Activated CD4-positive, alpha-beta T cell treated with anti-CD3 and anti-CD28 coated beads for 36 hours (primary cell): ENCODE data around the gene EFCAB13. TPM values are rescaled to one million over a fixed set of nuclear protein-coding genes. Genes with fewer than 3 reads are reported as not detected.

Experiments
- ATAC-seq: fragments of 200-7000 bp; cut with Tn5 transposase; one replicate; pipeline ENCODE4 v1.10.0; 2021; ENCODE audit warnings: mild to moderate bottlenecking, moderate library complexity
- CTCF ChIA-PET: fragments of 350-600 bp; sonication (Branson Sonifier 250); formaldehyde crosslinking; loops from one replicate; lab custom pipeline; 2021; ENCODE audit warnings: antibody characterized with exemption; lab: Charles Lee
- POLR2A ChIA-PET: fragments of 350-600 bp; sonication (Branson Sonifier 250); formaldehyde crosslinking; loops from one replicate; lab custom pipeline; 2021; ENCODE audit warnings: antibody characterized with exemption, inconsistent platforms; lab: Charles Lee
- DNase-seq: peaks from one replicate; pipeline ENCODE4 v3.0.0-alpha.2; 2020
- H3K27ac Mint-ChIP-seq: one replicate; pipeline ENCODE4 v1.8.0; 2021; ENCODE audit warnings: mixed read lengths
- H3K27me3 Mint-ChIP-seq: one replicate; pipeline ENCODE4 v1.8.0; 2021; ENCODE audit warnings: mixed read lengths
- H3K36me3 Mint-ChIP-seq: one replicate; pipeline ENCODE4 v1.8.0; 2021; ENCODE audit warnings: low read depth, mixed read lengths
- H3K4me1 Mint-ChIP-seq: one replicate; pipeline ENCODE4 v1.8.0; 2021; ENCODE audit warnings: mixed read lengths
- H3K4me3 Mint-ChIP-seq: one replicate; pipeline ENCODE4 v1.8.0; 2021; ENCODE audit warnings: mild to moderate bottlenecking, moderate library complexity, mixed read lengths
- H3K9me3 Mint-ChIP-seq: one replicate; pipeline ENCODE4 v1.8.0; 2021; ENCODE audit warnings: low read depth, mixed read lengths
- intact Hi-C, 2 experiments: fragments of 100-400 bp; cut with DNase I in 1 of 2; cut with micrococcal nuclease in 1 of 2; formaldehyde crosslinking; loops; one replicate each; pipeline versions ENCODE4 v1.14.2 to v1.15.1; 2022 to 2024; cut with DNase I, micrococcal nuclease
- total RNA-seq, 2 experiments: library from RNA; stranded (reverse); gene quantifications; one replicate each; pipeline ENCODE4 v1.2.3, GENCODE V29; 2021

The EFCAB13 gene
- total RNA-seq, 2 experiments from 2014 or later: 4.6 to 5.9 TPM

DNA sequence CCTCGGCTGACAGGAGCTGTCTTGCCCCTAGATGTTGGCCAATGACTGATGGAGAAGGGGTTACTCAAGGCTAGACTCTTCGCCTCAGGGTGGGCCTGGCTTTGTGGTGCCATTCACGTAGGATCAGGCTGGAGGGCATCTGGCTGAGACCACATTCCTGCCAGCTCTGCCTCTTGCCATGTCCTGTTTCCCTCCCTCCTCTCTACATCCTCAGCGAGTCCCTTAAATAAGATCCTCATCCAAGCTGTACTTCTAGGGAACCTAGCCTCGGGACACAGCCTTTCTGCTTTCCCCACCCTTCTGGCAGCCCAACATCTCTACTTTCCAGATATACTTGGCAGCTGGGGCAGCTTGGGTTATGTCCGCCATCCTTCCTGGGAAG, 27.9 kb upstream of the EFCAB13 start:
- no peaks in the 10 kb centered on the region for H3K36me3 Mint-ChIP-seq
- POLR2A ChIA-PET: no interaction called here
- DNase-seq (no peak), ATAC-seq (no peak)
- H3K4me1 Mint-ChIP-seq: no peaks in the 10 kb centered on the region
- intact Hi-C loops: no loop called here
- H3K27ac Mint-ChIP-seq: no peak overlapping the region
- no peaks in the 10 kb centered on the region for H3K9me3 Mint-ChIP-seq
- CTCF ChIA-PET: no interaction called here
- H3K27me3 Mint-ChIP-seq: no peaks in the 10 kb centered on the region
- H3K4me3 Mint-ChIP-seq: no peak overlapping the region

DNA sequence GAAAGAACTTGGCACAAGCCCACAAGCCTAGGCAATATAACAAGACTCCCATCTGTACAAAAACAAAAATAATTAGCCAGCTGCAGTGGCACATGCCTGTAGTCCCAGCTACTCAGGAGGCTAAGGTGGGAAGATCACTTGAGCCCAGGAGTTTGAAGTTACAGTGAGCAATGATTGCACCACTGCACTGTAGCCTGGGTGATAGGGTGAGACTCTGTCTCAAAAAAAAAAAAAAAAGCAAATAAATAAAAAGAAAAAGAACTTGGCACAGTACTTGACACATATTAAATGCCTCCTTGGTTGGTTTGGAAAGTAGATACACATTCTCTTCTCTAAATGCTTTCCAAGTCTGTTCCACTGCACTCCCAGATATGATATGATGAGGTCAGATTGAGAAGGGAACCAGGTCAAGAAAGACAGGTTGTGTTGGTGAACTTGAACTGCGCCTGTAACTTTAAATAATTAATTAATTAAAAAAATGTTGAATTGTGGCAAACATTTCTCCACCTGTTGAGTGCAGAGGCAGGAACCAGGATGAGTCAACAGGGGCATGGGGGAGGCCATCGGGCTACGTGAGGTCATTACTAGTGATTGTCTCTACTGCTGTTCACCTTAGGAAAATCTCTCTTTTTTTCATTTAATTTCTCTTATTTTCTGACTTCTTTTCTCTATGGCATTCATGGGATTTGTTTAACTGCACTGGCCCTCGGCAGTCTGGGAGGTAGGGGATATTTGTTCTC, 25.9 kb upstream of the EFCAB13 start:
- H3K36me3 Mint-ChIP-seq: peaks cover 1% of the 10 kb centered on the region
- H3K27ac Mint-ChIP-seq: no peak overlapping the region
- no peak overlapping the region for H3K4me3 Mint-ChIP-seq
- POLR2A ChIA-PET: no interaction called here
- ATAC-seq: no peak
- CTCF ChIA-PET: interaction anchor here (0.7 kb wide), 1 partner anchor 126 kb away, joined by 3 read pairs; no protein-coding TSS in a partner anchor
- H3K4me1 Mint-ChIP-seq: no peaks in the 10 kb centered on the region
- no peak for DNase-seq
- no peaks in the 10 kb centered on the region for H3K27me3 Mint-ChIP-seq
- H3K9me3 Mint-ChIP-seq: peaks cover 9% of the 10 kb centered on the region
- intact Hi-C loops: no loop called here

DNA sequence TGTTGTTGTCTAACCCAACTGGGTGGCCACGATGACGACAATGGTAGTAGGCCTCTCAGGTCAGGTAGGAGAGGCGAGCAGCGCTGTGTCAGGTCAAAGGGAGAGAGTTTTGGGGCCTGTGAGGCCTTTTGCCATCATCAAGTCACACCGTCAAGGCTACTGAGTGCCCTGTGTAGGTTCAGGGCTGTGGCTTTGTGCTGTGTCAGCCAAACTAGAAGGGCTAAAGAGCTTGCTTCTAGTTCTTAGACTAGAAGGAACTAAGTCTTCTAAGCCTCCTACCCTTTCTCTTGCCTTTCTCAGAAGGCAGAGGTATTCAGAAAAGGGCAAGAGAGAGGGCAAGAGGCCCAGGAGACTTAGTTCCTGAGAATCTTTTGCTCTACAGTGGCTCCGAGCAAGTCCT, 25.0 kb upstream of the EFCAB13 start:
- intact Hi-C loops: no loop called here
- H3K36me3 Mint-ChIP-seq: peaks cover 1% of the 10 kb centered on the region
- no peaks in the 10 kb centered on the region for H3K27me3 Mint-ChIP-seq
- no peaks in the 10 kb centered on the region for H3K4me1 Mint-ChIP-seq
- ChIA-PET POLR2A (no interaction called here), CTCF (no interaction called here)
- no peak for ATAC-seq
- H3K9me3 Mint-ChIP-seq: peaks cover 9% of the 10 kb centered on the region
- DNase-seq: no peak
- no peak overlapping the region for H3K4me3 Mint-ChIP-seq
- no peak overlapping the region for H3K27ac Mint-ChIP-seq

DNA sequence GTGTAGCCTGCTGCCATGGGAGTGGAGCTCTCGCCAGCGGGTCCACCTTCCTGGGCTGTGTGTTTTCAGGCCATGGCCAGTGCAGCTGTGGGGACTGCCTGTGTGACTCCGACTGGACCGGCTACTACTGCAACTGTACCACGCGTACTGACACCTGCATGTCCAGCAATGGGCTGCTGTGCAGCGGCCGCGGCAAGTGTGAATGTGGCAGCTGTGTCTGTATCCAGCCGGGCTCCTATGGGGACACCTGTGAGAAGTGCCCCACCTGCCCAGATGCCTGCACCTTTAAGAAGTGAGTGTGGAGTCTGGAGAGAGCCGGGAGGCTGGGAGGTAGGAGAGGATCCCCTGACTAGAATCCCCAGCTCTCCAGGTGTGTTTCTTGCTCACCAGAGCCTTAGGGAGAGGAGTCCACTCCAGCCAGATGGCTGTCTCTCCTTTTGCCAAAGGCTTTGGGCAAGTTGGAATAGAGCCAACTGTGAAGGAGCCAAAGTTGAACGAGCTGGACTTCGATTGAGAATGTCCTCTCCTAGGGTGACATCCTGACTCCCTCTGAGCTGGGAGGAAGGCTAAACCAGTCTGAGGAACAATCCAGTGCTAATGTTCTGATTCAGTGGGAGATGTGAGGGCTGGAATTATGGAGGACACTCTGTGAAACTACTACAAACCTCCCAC, 24.4 kb upstream of the EFCAB13 start:
- ChIA-PET CTCF (no interaction called here), POLR2A (no interaction called here)
- H3K4me3 Mint-ChIP-seq: no peak overlapping the region
- peaks cover 9% of the 10 kb centered on the region for H3K9me3 Mint-ChIP-seq
- no peaks in the 10 kb centered on the region for H3K4me1 Mint-ChIP-seq
- ATAC-seq: no peak
- DNase-seq: no peak
- H3K27me3 Mint-ChIP-seq: no peaks in the 10 kb centered on the region
- no peak overlapping the region for H3K27ac Mint-ChIP-seq
- intact Hi-C loops: no loop called here
- peaks cover 1% of the 10 kb centered on the region for H3K36me3 Mint-ChIP-seq

DNA sequence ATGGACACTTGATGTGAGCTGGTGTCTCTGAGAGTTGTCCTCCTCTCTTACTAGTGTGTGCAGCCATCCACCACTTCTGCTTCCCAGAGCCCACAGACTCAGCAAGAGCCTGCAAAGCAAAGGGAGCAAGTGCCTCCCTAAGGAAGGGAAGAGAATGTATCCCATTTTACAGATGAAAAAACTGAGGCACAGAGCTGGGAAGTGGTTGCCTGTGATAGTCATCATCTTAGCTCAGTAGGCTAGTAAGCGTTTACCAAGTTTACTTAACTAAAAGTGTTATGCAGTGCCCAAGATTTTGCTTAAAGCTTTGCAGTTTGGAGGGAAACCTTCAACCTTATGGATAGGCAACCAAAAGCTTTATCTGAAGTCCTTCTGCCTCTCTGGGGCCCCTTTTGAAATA, 23.0 kb upstream of the EFCAB13 start:
- no peak overlapping the region for H3K4me3 Mint-ChIP-seq
- POLR2A ChIA-PET: no interaction called here
- H3K27me3 Mint-ChIP-seq: no peaks in the 10 kb centered on the region
- intact Hi-C loops: no loop called here
- H3K9me3 Mint-ChIP-seq: peaks cover 9% of the 10 kb centered on the region
- CTCF ChIA-PET: interaction anchor here (0.9 to 1.1 kb wide), 2 partner anchors 26 to 47 kb away, joined by 3 to 4 read pairs; no protein-coding TSS in a partner anchor
- peaks cover 1% of the 10 kb centered on the region for H3K36me3 Mint-ChIP-seq
- no peak for DNase-seq
- ATAC-seq: no peak
- no peak overlapping the region for H3K27ac Mint-ChIP-seq
- H3K4me1 Mint-ChIP-seq: peaks cover 6% of the 10 kb centered on the region

DNA sequence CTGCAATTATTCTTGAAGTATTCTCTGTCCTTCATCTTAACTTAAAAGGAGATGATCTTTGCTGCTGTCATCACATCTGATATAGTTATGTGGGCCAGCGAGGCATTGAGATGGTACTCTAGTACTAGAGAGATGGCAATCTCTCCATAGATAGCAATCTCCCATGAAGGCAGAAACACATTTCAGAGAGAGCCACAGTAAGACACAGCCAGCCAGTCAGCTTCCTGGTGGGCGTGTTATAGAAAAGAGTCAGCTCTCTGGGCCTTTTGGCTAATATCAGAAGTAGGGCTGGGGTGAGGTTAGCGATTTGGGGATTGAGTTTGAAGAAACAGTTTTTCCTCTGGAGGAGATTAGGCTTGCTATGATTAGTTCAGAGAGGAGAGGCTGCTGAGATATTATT, 22.6 kb upstream of the EFCAB13 start:
- ATAC-seq: peak; percentile 69

DNA sequence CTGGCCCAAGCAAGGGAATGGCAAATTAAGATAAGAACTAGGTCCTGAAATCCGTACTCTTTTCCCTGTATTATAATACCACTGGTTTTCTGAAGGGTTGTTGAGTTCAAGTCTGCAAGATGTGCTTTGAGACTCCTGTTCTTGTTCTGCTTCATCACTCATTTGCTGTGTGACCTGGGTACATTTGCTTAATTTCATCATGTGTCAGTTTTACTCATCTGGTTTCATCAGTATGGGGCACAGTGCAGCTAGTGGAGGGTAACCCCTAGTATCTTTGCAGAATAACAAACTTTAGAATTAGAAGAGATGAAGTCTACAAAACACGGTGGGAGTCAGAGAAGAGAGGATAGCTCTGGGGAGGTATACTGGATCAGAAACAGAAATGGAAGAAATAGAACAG, 21.9 kb upstream of the EFCAB13 start:
- POLR2A ChIA-PET: no interaction called here
- Mint-ChIP-seq H3K4me1 (peaks cover 6% of the 10 kb centered on the region), H3K9me3 (peaks cover 9% of the 10 kb centered on the region), H3K27ac (no peak overlapping the region), H3K36me3 (peaks cover 1% of the 10 kb centered on the region), H3K4me3 (no peak overlapping the region), H3K27me3 (no peaks in the 10 kb centered on the region)
- no peak for ATAC-seq
- intact Hi-C loops: no loop called here
- DNase-seq: no peak
- CTCF ChIA-PET: no interaction called here

More for the DNA sequence above, 22.6 kb upstream of the EFCAB13 start:
- Mint-ChIP-seq H3K9me3 (peaks cover 9% of the 10 kb centered on the region), H3K4me1 (peaks cover 6% of the 10 kb centered on the region), H3K27ac (no peak overlapping the region), H3K4me3 (no peak overlapping the region), H3K27me3 (no peaks in the 10 kb centered on the region), H3K36me3 (peaks cover 1% of the 10 kb centered on the region)
- CTCF ChIA-PET: interaction anchor here (0.9 to 1.1 kb wide), 2 partner anchors 25 to 47 kb away, joined by 3 to 4 read pairs; no protein-coding TSS in a partner anchor
- peak; percentile 12 for DNase-seq
- POLR2A ChIA-PET: no interaction called here
- intact Hi-C loops: no loop called here

DNA sequence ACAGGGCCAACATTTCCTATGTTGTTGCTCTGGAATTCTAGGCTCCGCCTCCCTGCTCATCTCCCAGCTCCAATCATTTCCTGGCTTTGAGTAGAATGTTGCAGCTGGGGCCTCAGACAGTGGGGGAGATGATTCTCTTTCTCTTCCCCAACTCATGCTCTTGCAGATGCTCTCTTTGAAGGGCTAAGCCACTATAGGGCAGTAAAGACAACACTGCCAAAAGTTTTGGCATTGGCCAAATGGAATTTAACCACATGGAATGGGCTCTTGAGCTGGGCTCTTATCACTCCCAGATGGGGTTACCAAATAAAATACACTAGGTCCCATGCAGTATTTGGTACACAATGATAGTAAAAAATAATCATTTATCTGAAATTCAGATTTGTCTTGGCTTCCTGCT, 19.6 kb upstream of the EFCAB13 start:
- no peak overlapping the region for H3K27ac Mint-ChIP-seq
- POLR2A ChIA-PET: no interaction called here
- ATAC-seq: no peak
- no peak overlapping the region for H3K4me3 Mint-ChIP-seq
- peaks cover 1% of the 10 kb centered on the region for H3K36me3 Mint-ChIP-seq
- CTCF ChIA-PET: no interaction called here
- intact Hi-C loops: no loop called here
- H3K27me3 Mint-ChIP-seq: no peaks in the 10 kb centered on the region
- no peak for DNase-seq
- peaks cover 9% of the 10 kb centered on the region for H3K9me3 Mint-ChIP-seq
- peaks cover 6% of the 10 kb centered on the region for H3K4me1 Mint-ChIP-seq

DNA sequence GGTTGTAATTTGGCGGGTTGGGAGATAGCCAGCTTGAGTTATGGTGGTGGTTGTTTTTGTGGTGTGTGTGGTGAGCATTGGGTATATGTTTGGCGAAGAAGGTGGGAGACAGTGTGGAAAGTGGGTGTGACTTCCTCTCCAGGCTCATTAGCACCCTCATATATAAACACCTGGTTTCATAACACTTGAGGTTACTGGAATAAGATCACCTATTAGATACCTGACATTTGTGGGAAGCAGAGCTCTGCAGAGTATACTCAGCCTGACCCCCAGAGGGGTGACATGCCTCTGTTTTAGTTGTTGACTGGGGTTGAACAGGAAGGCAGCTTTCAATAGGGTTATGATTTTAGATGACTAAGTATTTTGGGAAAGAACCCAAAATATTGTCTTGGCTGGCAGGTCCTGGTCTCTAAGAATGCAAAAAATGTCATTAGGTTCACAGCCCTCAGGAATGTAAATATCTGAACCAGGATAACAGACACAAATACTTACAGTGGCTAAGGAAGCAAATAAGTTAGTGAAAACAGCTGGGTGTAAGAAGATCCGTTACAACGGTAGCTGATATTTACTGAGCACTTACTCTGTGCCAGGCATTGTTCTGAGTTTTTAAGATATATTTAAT, 18.3 kb upstream of the EFCAB13 start:
- ChIA-PET POLR2A (no interaction called here), CTCF (interaction anchor here (0.5 to 1.1 kb wide), 2 partner anchors 19 to 304 kb away, joined by 3 to 4 read pairs; partner anchors contain the start of gene EFCAB13)
- Mint-ChIP-seq H3K9me3 (peaks cover 9% of the 10 kb centered on the region), H3K4me1 (peaks cover 6% of the 10 kb centered on the region), H3K27me3 (no peaks in the 10 kb centered on the region), H3K36me3 (peaks cover 1% of the 10 kb centered on the region), H3K4me3 (no peak overlapping the region), H3K27ac (peak overlapping the region; percentile 38)
- ATAC-seq (peak; percentile 65), DNase-seq (no peak)
- intact Hi-C loops: no loop called here

DNA sequence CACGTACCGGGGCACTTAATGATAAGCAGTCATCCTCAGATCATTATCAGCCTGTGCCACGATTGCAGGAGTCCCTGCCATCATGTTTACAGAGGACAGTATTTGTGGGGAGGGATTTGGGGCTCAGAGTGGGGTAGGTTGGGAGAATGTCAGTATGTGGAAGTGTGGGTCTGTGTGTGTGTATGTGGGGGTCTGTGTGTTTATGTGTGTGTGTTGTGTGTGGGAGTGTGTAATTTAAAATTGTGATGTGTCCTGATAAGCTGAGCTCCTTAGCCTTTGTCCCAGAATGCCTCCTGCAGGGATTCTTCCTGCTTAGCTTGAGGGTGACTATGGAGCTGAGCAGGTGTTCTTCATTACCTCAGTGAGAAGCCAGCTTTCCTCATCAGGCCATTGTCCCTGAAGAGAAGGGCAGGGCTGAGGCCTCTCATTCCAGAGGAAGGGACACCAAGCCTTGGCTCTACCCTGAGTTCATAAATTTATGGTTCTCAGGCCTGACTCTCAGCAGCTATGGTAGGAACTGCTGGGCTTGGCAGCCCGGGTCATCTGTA, 13.5 kb upstream of the EFCAB13 start:
- H3K4me3 Mint-ChIP-seq: no peak overlapping the region
- ChIA-PET POLR2A (no interaction called here), CTCF (no interaction called here)
- peaks cover 4% of the 10 kb centered on the region for H3K4me1 Mint-ChIP-seq
- H3K27ac Mint-ChIP-seq: no peak overlapping the region
- intact Hi-C loops: no loop called here
- no peaks in the 10 kb centered on the region for H3K36me3 Mint-ChIP-seq
- H3K27me3 Mint-ChIP-seq: no peaks in the 10 kb centered on the region
- DNase-seq (no peak), ATAC-seq (no peak)
- H3K9me3 Mint-ChIP-seq: no peaks in the 10 kb centered on the region

DNA sequence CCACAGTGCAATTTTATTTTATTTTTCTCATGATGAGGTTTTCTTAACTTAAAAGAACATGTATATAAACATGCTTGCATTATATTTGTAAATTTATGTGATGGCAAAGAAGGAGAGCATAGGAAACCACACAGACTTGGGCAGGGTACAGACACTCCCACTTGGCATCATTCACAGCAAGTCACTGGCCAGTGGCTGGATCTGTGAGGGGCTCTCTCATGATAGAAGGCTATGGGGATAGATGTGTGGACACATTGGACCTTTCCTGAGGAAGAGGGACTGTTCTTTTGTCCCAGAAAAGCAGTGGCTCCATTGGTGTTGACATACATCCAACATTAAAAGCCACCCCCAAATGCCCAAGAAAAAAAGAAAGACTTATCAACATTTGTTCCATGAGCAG, 12.3 kb upstream of the EFCAB13 start:
- Mint-ChIP-seq H3K27me3 (no peaks in the 10 kb centered on the region), H3K27ac (no peak overlapping the region), H3K4me3 (no peak overlapping the region), H3K9me3 (no peaks in the 10 kb centered on the region), H3K36me3 (no peaks in the 10 kb centered on the region), H3K4me1 (no peaks in the 10 kb centered on the region)
- ChIA-PET POLR2A (no interaction called here), CTCF (interaction anchor here (1.1 to 5.5 kb wide), 3 partner anchors 13 to 81 kb away, joined by 3 to 33 read pairs (median 4); partner anchors contain the start of gene EFCAB13)
- DNase-seq: no peak
- intact Hi-C loops: no loop called here
- no peak for ATAC-seq
